Measurements from ENCODE around the gene FAM111B.

DNA sequence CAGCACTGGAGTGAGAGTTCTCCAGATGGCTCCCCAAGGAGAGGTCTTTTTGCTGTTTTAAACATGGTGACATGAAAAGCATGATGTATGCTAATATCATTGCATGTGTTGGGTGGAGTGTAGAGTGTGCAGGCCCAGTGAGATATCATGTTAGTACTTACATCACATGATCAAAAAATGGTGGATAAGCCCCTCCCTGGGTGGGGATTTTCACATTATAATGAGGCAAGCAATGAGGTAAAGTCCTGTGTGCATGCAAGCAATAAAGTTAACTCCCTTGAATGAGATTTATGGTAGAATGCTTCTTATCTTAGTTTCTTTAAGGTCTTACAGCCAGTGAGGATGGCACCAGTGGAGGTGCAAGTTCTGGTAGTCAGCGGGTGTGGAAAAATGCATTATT, 8.5 kb downstream of the FAM111B start:
- TF ChIP-seq POLR2AphosphoS5 (IDR thresholded peaks at IDR 0.05) = no peak
- TF ChIP-seq, protein P1, sequence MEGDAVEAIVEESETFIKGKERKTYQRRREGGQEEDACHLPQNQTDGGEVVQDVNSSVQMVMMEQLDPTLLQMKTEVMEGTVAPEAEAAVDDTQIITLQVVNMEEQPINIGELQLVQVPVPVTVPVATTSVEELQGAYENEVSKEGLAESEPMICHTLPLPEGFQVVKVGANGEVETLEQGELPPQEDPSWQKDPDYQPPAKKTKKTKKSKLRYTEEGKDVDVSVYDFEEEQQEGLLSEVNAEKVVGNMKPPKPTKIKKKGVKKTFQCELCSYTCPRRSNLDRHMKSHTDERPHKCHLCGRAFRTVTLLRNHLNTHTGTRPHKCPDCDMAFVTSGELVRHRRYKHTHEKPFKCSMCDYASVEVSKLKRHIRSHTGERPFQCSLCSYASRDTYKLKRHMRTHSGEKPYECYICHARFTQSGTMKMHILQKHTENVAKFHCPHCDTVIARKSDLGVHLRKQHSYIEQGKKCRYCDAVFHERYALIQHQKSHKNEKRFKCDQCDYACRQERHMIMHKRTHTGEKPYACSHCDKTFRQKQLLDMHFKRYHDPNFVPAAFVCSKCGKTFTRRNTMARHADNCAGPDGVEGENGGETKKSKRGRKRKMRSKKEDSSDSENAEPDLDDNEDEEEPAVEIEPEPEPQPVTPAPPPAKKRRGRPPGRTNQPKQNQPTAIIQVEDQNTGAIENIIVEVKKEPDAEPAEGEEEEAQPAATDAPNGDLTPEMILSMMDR (IDR thresholded peaks at IDR 0.05) = no peak
